K562 (cell line): ENCODE data around the gene HINT3. TPM values are rescaled to one million over a fixed set of nuclear protein-coding genes. Genes with fewer than 3 reads are reported as not detected.

Experiments used
- ATF7 ChIP-seq: fragments of 450-650 bp; IDR thresholded peaks from 2 replicates; pipeline ENCODE4 v1.7.1; 2014; ENCODE audit warnings: mild to moderate bottlenecking, moderate library complexity
- CAMTA2 ChIP-seq: fragments of 250-450 bp; sonication (Bioruptor Pico); conservative IDR thresholded peaks from 2 replicates; pipeline ENCODE4 v1.5.1; 2022
- CBFB ChIP-seq: sonication (generic); formaldehyde crosslinking; IDR thresholded peaks from 2 replicates; pipeline ENCODE4 v1.4.0; 2020; ENCODE audit warnings: mild to moderate bottlenecking, missing genetic modification reagents
- CHD2 ChIP-seq: IDR thresholded peaks from 2 replicates; pipeline ENCODE4 v1.6.1; 2011; ENCODE audit warnings: low read depth, low read length
- CREB3L1 ChIP-seq: fragments of 450-650 bp; IDR thresholded peaks from 2 replicates; pipeline ENCODE4 v1.6.1; 2014; ENCODE audit warnings: low read depth, mild to moderate bottlenecking, moderate library complexity, borderline replicate concordance
- CSDE1 ChIP-seq, 2 experiments: fragments of 450-650 bp; IDR thresholded peaks; 2 replicates each; pipeline ENCODE4 v1.6.1; 2016; ENCODE audit warnings: mild to moderate bottlenecking in 1 of 2
- CUX1 ChIP-seq: fragments of 200-800 bp; sonication (Bioruptor generic); IDR thresholded peaks from 2 replicates; pipeline ENCODE4 v1.6.1; 2016; ENCODE audit warnings: missing genetic modification characterization, missing compliant biosample characterization
- DPF2 ChIP-seq: fragments of 450-650 bp; IDR thresholded peaks from 2 replicates; pipeline ENCODE4 v1.6.1; 2016
- EWSR1 ChIP-seq: fragments of 450-650 bp; IDR thresholded peaks from 2 replicates; pipeline ENCODE4 v1.6.1; 2018; ENCODE audit warnings: borderline replicate concordance, mild to moderate bottlenecking, low read depth, moderate library complexity; ENCODE audit not compliant: partially characterized antibody
- KAT2B ChIP-seq: IDR thresholded peaks from one replicate; pipeline ENCODE4 v1.6.1; 2012; ENCODE audit warnings: low read depth, mild to moderate bottlenecking, control low read depth, inconsistent platforms, low read length, moderate library complexity
- NEUROD1 ChIP-seq: fragments of 150-350 bp; IDR thresholded peaks from 2 replicates; pipeline ENCODE4 v1.6.1; 2014; ENCODE audit warnings: borderline replicate concordance, low read length, low read depth; ENCODE audit not compliant: partially characterized antibody
- POLR2AphosphoS5 ChIP-seq: IDR thresholded peaks from 2 replicates; pipeline ENCODE4 v1.6.1; 2011; ENCODE audit warnings: mild to moderate bottlenecking, low read depth, low read length, moderate library complexity; ENCODE audit not compliant: control insufficient read depth, insufficient read depth
- SIN3A ChIP-seq, 2 experiments: fragments of 150-350 bp in 1 of 2; IDR thresholded peaks; 2 replicates each; pipeline ENCODE4 v1.6.1; 2011 to 2016; ENCODE audit warnings: borderline replicate concordance in 2 of 2, low read depth in 2 of 2, low read length in 2 of 2, mild to moderate bottlenecking in 2 of 2, moderate library complexity in 2 of 2; ENCODE audit not compliant: control insufficient read depth in 1 of 2
- TOE1 ChIP-seq, 2 experiments: fragments of 450-650 bp in 1 of 2; sonication (generic) in 1 of 2; formaldehyde crosslinking in 1 of 2; IDR thresholded peaks; 2 replicates each; pipeline versions ENCODE4 v1.7.1 to v1.8.0; 2016 to 2022; ENCODE audit warnings: borderline replicate concordance in 2 of 2, mild to moderate bottlenecking in 2 of 2, antibody characterized with exemption in 1 of 2, inconsistent platforms in 1 of 2, low read depth in 1 of 2, missing genetic modification reagents in 1 of 2, moderate library complexity in 1 of 2
- ZBTB9 ChIP-seq: fragments of 450-650 bp; formaldehyde crosslinking; IDR thresholded peaks from 2 replicates; pipeline ENCODE4 v1.4.0; 2020; ENCODE audit warnings: mild to moderate bottlenecking, moderate library complexity
- ZC3H4 ChIP-seq: sonication (generic); formaldehyde crosslinking; IDR thresholded peaks from 2 replicates; pipeline ENCODE4 v1.9.0; 2021; ENCODE audit warnings: missing genetic modification reagents, borderline replicate concordance
- ZNF143 ChIP-seq: sonication (generic); formaldehyde crosslinking; IDR thresholded peaks from 2 replicates; pipeline ENCODE4 v1.9.0; 2022; ENCODE audit warnings: mild to moderate bottlenecking, missing genetic modification reagents
- ZNF586 ChIP-seq: fragments of 450-650 bp; formaldehyde crosslinking; conservative IDR thresholded peaks from 2 replicates; pipeline ENCODE4 v1.4.0; 2020; ENCODE audit warnings: mild to moderate bottlenecking, moderate library complexity
- polyA plus RNA-seq, 8 experiments: library from polyadenylated mRNA; depleted of rRNA in 4 of 8; stranded (reverse) in 5 of 8; unstranded in 3 of 8; fragments of >200 nt; fragmentation: Nextera tagmentation in 2 of 8; fragmentation: Illumina TruSeq in 1 of 8; extraction: Ambion mirVana in 2 of 8; extraction: Trizol in 1 of 8; gene quantifications; 2 replicates each; pipeline versions ENCODE4 v1.2.1 to v1.2.3, GENCODE V29; 2011 to 2014; ENCODE audit warnings: inconsistent platforms in 1 of 8, missing spikeins in 1 of 8
- total RNA-seq, 7 experiments: library from RNA; depleted of rRNA in 6 of 7; stranded (reverse); fragments of >200 nt in 6 of 7; fragmentation: Illumina TruSeq in 2 of 7; extraction: Trizol in 2 of 7; gene quantifications; 2 replicates each; pipeline versions ENCODE4 v1.2.1 to v1.2.3, GENCODE V29; 2011 to 2021; ENCODE audit warnings: low replicate concordance in 1 of 7

Gene HINT3
- total and polyA plus RNA-seq, 9 of the 15 experiments (the other 6 are each of a cell fraction or from before 2014, with no cell fraction given), result 1.4 to 16.6 (median 10.8) TPM

- TF ChIP-seq ZC3H4 (CRISPR knock-in tag) (no peak), CSDE1 (IDR thresholded peaks at IDR 0.05) (peak in 1 of 2 experiments; percentile 84; a peak in 1 of 4 replicates), CAMTA2 (CRISPR knock-in tag) (no peak), ZNF143 (CRISPR knock-in tag) (peak; percentile 59), ATF7 (peak; percentile 97), TOE1 (IDR thresholded peaks at IDR 0.05; ENCODE audit: borderline replicate concordance) (peak; percentile 76), TOE1 (CRISPR knock-in tag; IDR thresholded peaks at IDR 0.05; ENCODE audit: borderline replicate concordance, low read depth) (peak; percentile 90; the same call in 1 of the 2 replicates), POLR2AphosphoS5 (peak; percentile 93), CHD2 (peak; percentile 18; the same call in 1 of the 2 replicates), KAT2B (no peak), EWSR1 (no peak), CREB3L1 (peak; percentile 85), ZNF586 (no peak), ZBTB9 (CRISPR knock-in tag) (no peak; the same call in 1 of the 2 replicates), SIN3A (IDR thresholded peaks at IDR 0.05; ENCODE audit: borderline replicate concordance in 2 of 2, control insufficient read depth in 1 of 2, low read depth in 2 of 2, low read length in 2 of 2) (peak in 1 of 2 experiments; percentile 69; a peak in 1 of 4 replicates), CUX1 (no peak), NEUROD1 (peak; percentile 72), DPF2 (0 out of 2 replicates have a peak, but pooled peaks have one; percentile 12), CBFB (CRISPR knock-in tag) (peak; percentile 82)
Observed at GRCh38 chr6:125956506-125957390, at the start of gene HINT3 (continued).
